Measurements from ENCODE around the gene FAM181A.

GRCh38 chr14:93965946-93966474 is 38.9 kb downstream of the FAM181A start:
- TF ChIP-seq CTCF (IDR thresholded peaks at IDR 0.05) (no peak), POLR2AphosphoS5 (IDR thresholded peaks at IDR 0.05) (no peak)

Measured in suprapubic skin (tissue), 3 donors.